Kasumi-1 (cell line): ENCODE data around the gene CEBPA.
"Not testable (repeated sequence)": the region's sequence is repeated elsewhere in the genome, so short reads cannot be mapped to it uniquely, and the experiment has no call there.

ENCODE experiments used
- DNase-seq, 2 experiments: peaks; one replicate each; lab custom pipeline; 2025; lab: John Stamatoyannopoulos, UW

CEBPA gene

GRCh38 chr19:33300009-33300893, 2.1 kb downstream of the CEBPA start:
- no peak for DNase-seq

- no peak for DNase-seq
These were observed 3.2 kb downstream of the CEBPA start for GRCh38 chr19:33299051-33299688.

GRCh38 chr19:33298146-33298911, 4.0 kb downstream of the CEBPA start:
- peak in 1 of 2 experiments; percentile 9 for DNase-seq

GRCh38 chr19:33297401-33298145, 4.8 kb downstream of the CEBPA start:
- DNase-seq = no peak

- DNase-seq = no peak
These were observed 5.8 kb downstream of the CEBPA start for GRCh38 chr19:33296488-33296971.

- DNase-seq = no peak
These were observed 6.5 kb downstream of the CEBPA start for GRCh38 chr19:33295621-33296487.

- DNase-seq = not testable (repeated sequence)
These were observed 7.3 kb downstream of the CEBPA start for GRCh38 chr19:33295046-33295445.

GRCh38 chr19:33294058-33294798, 8.1 kb downstream of the CEBPA start:
- no peak for DNase-seq

- DNase-seq = no peak
These were observed 8.9 kb downstream of the CEBPA start for GRCh38 chr19:33293255-33294057.

- DNase-seq = no peak
These were observed 9.6 kb downstream of the CEBPA start for GRCh38 chr19:33292595-33293254.

- no peak for DNase-seq
These were observed 10.5 kb downstream of the CEBPA start for GRCh38 chr19:33291623-33292534.

- DNase-seq = no peak
These were observed 11.2 kb downstream of the CEBPA start for GRCh38 chr19:33290956-33291622.

- no peak for DNase-seq
These were observed 12.1 kb downstream of the CEBPA start for GRCh38 chr19:33290082-33290815.

GRCh38 chr19:33289261-33289660, 13.1 kb downstream of the CEBPA start:
- DNase-seq = no peak

GRCh38 chr19:33288666-33289065, 13.7 kb downstream of the CEBPA start:
- no peak for DNase-seq

- DNase-seq = no peak
These were observed 14.4 kb downstream of the CEBPA start for GRCh38 chr19:33287927-33288326.
